Endothelial cell of umbilical vein (primary cell): ENCODE data around the gene PDCD6IP. TPM values are rescaled to one million over a fixed set of nuclear protein-coding genes. Genes with fewer than 3 reads are reported as not detected.

ENCODE experiments used
- BruUV-seq: library from RNA; stranded (reverse); fragments of 400-500 nt; replicated peaks from 2 replicates; lab custom pipeline; 2021; lab: Mats Ljungman, UMichigan
- CTCF ChIA-PET: fragments of 300-600, 350-600 bp; sonication (Branson Sonifier 250); formaldehyde crosslinking; loops from one replicate; lab custom pipeline; 2021; ENCODE audit warnings: antibody characterized with exemption, inconsistent platforms; lab: Charles Lee
- POLR2A ChIA-PET: fragments of 300-600, 350-600 bp; sonication (Branson Sonifier 250); formaldehyde crosslinking; loops from one replicate; lab custom pipeline; 2021; ENCODE audit warnings: antibody characterized with exemption, inconsistent platforms; lab: Charles Lee
- DNase-seq: peaks from one replicate; pipeline ENCODE4 v3.0.0-alpha.2; 2011; ENCODE audit warnings: low read depth, low spot score
- FAIRE-seq: peaks from 2 replicates; lab custom pipeline; 2011; peaks lifted over from hg19 to GRCh38; lab: Jason Lieb, UNC
- H2AFZ ChIP-seq: 2 replicates; pipeline ENCODE4 v1.6.0; 2012; ENCODE audit warnings: low read depth, low read length, control low read depth, inconsistent platforms
- H3K27ac ChIP-seq: 2 replicates; pipeline ENCODE4 v1.5.1; 2011; ENCODE audit warnings: low read depth, mild to moderate bottlenecking, control low read depth, low read length, moderate library complexity; ENCODE audit not compliant: insufficient read depth
- H3K27me3 ChIP-seq, 2 experiments: 2 replicates each; pipeline versions ENCODE4 v1.6.0 to v1.6.1; 2011; ENCODE audit warnings: low read length in 2 of 2, mixed read lengths in 1 of 2; ENCODE audit not compliant: control insufficient read depth in 2 of 2, insufficient read depth in 2 of 2
- H3K36me3 ChIP-seq, 2 experiments: 2 replicates in 1 of 2; 3 replicates in 1 of 2; pipeline ENCODE4 v1.5.1; 2011; ENCODE audit warnings: low read length in 2 of 2, mild to moderate bottlenecking in 1 of 2, moderate library complexity in 1 of 2; ENCODE audit not compliant: control insufficient read depth in 2 of 2, insufficient read depth in 2 of 2; ENCODE audit errors: extremely low read depth in 1 of 2
- H3K4me1 ChIP-seq: 3 replicates; pipeline ENCODE4 v1.5.1; 2011; ENCODE audit warnings: mild to moderate bottlenecking, low read length; ENCODE audit not compliant: control insufficient read depth, insufficient read depth; ENCODE audit errors: extremely low read depth
- H3K4me2 ChIP-seq: 2 replicates; pipeline ENCODE4 v1.6.1; 2011; ENCODE audit warnings: low read length, control low read depth, mixed read lengths; ENCODE audit not compliant: insufficient read depth
- H3K4me3 ChIP-seq, 3 experiments: fragments of 200-600 bp in 1 of 3; sonication (generic), shearing (Covaris generic) in 1 of 3; replicated peaks in 1 of 3; 2 replicates each; pipeline ENCODE4 v1.5.1; 2011 to 2016; ENCODE audit warnings: control low read depth in 3 of 3, low read length in 3 of 3, mild to moderate bottlenecking in 2 of 3, inconsistent platforms in 1 of 3, low read depth in 1 of 3, moderate library complexity in 1 of 3; ENCODE audit not compliant: insufficient read depth in 1 of 3
- H3K79me2 ChIP-seq: 2 replicates; pipeline ENCODE4 v1.6.0; 2012; ENCODE audit warnings: low read length, inconsistent platforms; ENCODE audit not compliant: control insufficient read depth, insufficient read depth
- H3K9ac ChIP-seq: replicated peaks from 2 replicates; pipeline ENCODE3; 2011; ENCODE audit warnings: low read length, control low read depth; ENCODE audit not compliant: insufficient read depth; ENCODE audit errors: extremely low read depth
- H3K9me1 ChIP-seq: replicated peaks from 3 replicates; pipeline ENCODE4 v1.6.0; 2011; ENCODE audit warnings: mild to moderate bottlenecking, low read length; ENCODE audit not compliant: control insufficient read depth, insufficient read depth; ENCODE audit errors: extremely low read depth
- H3K9me3 ChIP-seq: replicated peaks from 2 replicates; pipeline ENCODE4 v1.5.1; 2012; ENCODE audit warnings: low read length, inconsistent platforms; ENCODE audit not compliant: control insufficient read depth, insufficient read depth
- H4K20me1 ChIP-seq: replicated peaks from 2 replicates; pipeline ENCODE3; 2011; ENCODE audit warnings: mild to moderate bottlenecking, low read length; ENCODE audit not compliant: control insufficient read depth, insufficient read depth; ENCODE audit errors: extremely low read depth
- CTCF ChIP-seq, 2 donors: IDR thresholded peaks; 1 replicate in 1 of 2; 2 replicates in 1 of 2; pipeline ENCODE4 v1.5.1; 2011; ENCODE audit warnings: low read length in 2 of 2, mild to moderate bottlenecking in 2 of 2, moderate library complexity in 2 of 2, control low read depth in 1 of 2, inconsistent platforms in 1 of 2, low read depth in 1 of 2; ENCODE audit not compliant: insufficient read depth in 1 of 2; ENCODE audit errors: extremely low read depth in 1 of 2
- EZH2 ChIP-seq: IDR thresholded peaks from 2 replicates; pipeline ENCODE4 v1.6.1; 2012; ENCODE audit warnings: borderline replicate concordance, low read depth, mild to moderate bottlenecking, moderate library complexity, low read length, inconsistent platforms; ENCODE audit not compliant: severe bottlenecking
- FOS ChIP-seq: IDR thresholded peaks from 2 replicates; pipeline ENCODE4 v1.6.1; 2011; ENCODE audit warnings: mild to moderate bottlenecking, low read length, moderate library complexity, borderline replicate concordance; ENCODE audit not compliant: insufficient read depth
- GATA2 ChIP-seq: IDR thresholded peaks from 2 replicates; pipeline ENCODE4 v1.7.0; 2011; ENCODE audit warnings: low read depth, mild to moderate bottlenecking, moderate library complexity, mixed read lengths, low read length; ENCODE audit not compliant: insufficient read length, insufficient read depth
- JUN ChIP-seq: IDR thresholded peaks from 2 replicates; pipeline ENCODE4 v1.6.1; 2011; ENCODE audit warnings: borderline replicate concordance, low read depth; ENCODE audit not compliant: insufficient read length, insufficient read depth
- MAX ChIP-seq: IDR thresholded peaks from 2 replicates; pipeline ENCODE4 v1.6.1; 2011; ENCODE audit not compliant: insufficient read depth, insufficient read length
- MYC ChIP-seq: IDR thresholded peaks from one replicate; pipeline ENCODE4 v1.6.1; 2011; ENCODE audit warnings: mild to moderate bottlenecking, low read depth, low read length
- POLR2A ChIP-seq: IDR thresholded peaks from 2 replicates; pipeline ENCODE4 v1.6.1; 2012; ENCODE audit warnings: low read depth, mild to moderate bottlenecking, control low read depth, low read length
- POLR2AphosphoS5 ChIP-seq: IDR thresholded peaks from 2 replicates; pipeline ENCODE4 v1.6.1; 2012; ENCODE audit warnings: low read depth, mild to moderate bottlenecking, control low read depth, low read length, moderate library complexity; ENCODE audit not compliant: insufficient read depth
- dilution Hi-C: fragments of 300-500 bp; cut with MboI; formaldehyde crosslinking; loops from one replicate; pipeline ENCODE4 v1.15.0; 2019; ENCODE audit warnings: low sequenced_read_pairs; ENCODE audit not compliant: extremely low pct_ligation_motif_present
- intact Hi-C: fragments of 100-400 bp; cut with micrococcal nuclease; formaldehyde crosslinking; loops from one replicate; pipeline ENCODE4 v1.10.0; 2022
- polyA plus RNA-seq, 4 experiments: library from polyadenylated mRNA; depleted of rRNA in 3 of 4; stranded (reverse) in 3 of 4; unstranded in 1 of 4; fragments of >200 nt; gene quantifications; 2 replicates each; pipeline versions ENCODE4 v1.2.1 to v1.2.3, GENCODE V29; 2011 to 2012; ENCODE audit warnings: missing spikeins in 1 of 4
- total RNA-seq: library from RNA; stranded (reverse); gene quantifications from 2 replicates; pipeline ENCODE4 v1.2.3, GENCODE V29; 2021

Gene PDCD6IP
- total and polyA plus RNA-seq, 2 donors (not counting 3 experiments of a cell fraction or from before 2014, with no cell fraction given): 106 to 265 TPM

GRCh38 chr3:33877187-33877586, 78.8 kb downstream of the PDCD6IP start:
- intact Hi-C loops: no loop called here
- Histone ChIP-seq H3K4me3 (no peak overlapping the region), H2AFZ (no peak overlapping the region), H3K27me3 (no peaks in the 10 kb centered on the region), H3K9me3 (no peaks in the 10 kb centered on the region), H3K9me1 (no peaks in the 10 kb centered on the region), H3K27ac (no peak overlapping the region), H3K9ac (no peak overlapping the region), H4K20me1 (no peaks in the 10 kb centered on the region), H3K36me3 (no peaks in the 10 kb centered on the region), H3K4me2 (no peak overlapping the region), H3K79me2 (no peaks in the 10 kb centered on the region), H3K4me1 (no peaks in the 10 kb centered on the region)
- ChIA-PET CTCF (no interaction called here), POLR2A (no interaction called here)
- TF ChIP-seq FOS (no peak), MYC (no peak), POLR2AphosphoS5 (no peak), GATA2 (no peak), JUN (no peak), EZH2 (no peak), CTCF (IDR thresholded peaks at IDR 0.05; ENCODE audit: extremely low read depth in 1 of 2, insufficient read depth in 1 of 2, low read depth in 1 of 2, low read length in 2 of 2) (no peak), MAX (no peak), POLR2A (no peak)
- BruUV-seq: no TSS peak
- FAIRE-seq (no peak), DNase-seq (no peak)
- dilution Hi-C loops: no loop called here
